K562 (cell line): Measurements from ENCODE around the gene CAB39. TPM values are rescaled to one million over a fixed set of nuclear protein-coding genes. Genes with fewer than 3 reads are reported as not detected.

Experiments used
- ATAC-seq: fragments of 200-7000 bp; cut with Tn5 transposase; 3 replicates; pipeline ENCODE4 v1.9.1; 2020; ENCODE audit warnings: moderate library complexity
- BruUV-seq: library from RNA; stranded (reverse); fragments of 400-500 nt; replicated peaks from 2 replicates; lab custom pipeline; 2021; lab: Mats Ljungman, UMichigan
- CTCF ChIA-PET: fragments of 300-600 bp; formaldehyde crosslinking; extraction: SDS; loops from one replicate; lab custom pipeline; 2021; ENCODE audit warnings: low intra/inter-chr PET ratio; lab: Yijun Ruan, JAX
- POLR2A ChIA-PET: fragments of 300-600, 350-650 bp; sonication (Branson Sonifier 250); formaldehyde crosslinking; extraction: SDS; loops from one replicate; lab custom pipeline; 2021; ENCODE audit warnings: antibody characterized with exemption, inconsistent platforms; lab: Yijun Ruan, JAX
- DNase-seq, 4 experiments: peaks; one replicate each; pipeline versions ENCODE4 v3.0.0 to v3.0.0-alpha.2; 2011 to 2018; ENCODE audit warnings: low spot score in 3 of 4, mixed read lengths in 3 of 4; ENCODE audit errors: extremely low read depth in 1 of 4
- FAIRE-seq: peaks from 2 replicates; lab custom pipeline; 2011; peaks lifted over from hg19 to GRCh38; lab: Jason Lieb, UNC
- H2AFZ ChIP-seq: 2 replicates; pipeline ENCODE4 v1.6.0; 2011; ENCODE audit warnings: low read depth, low read length, control low read depth, inconsistent platforms
- H3K27ac ChIP-seq: fragments of 200-600 bp; 3 replicates; pipeline ENCODE4 v1.8.0; 2011; ENCODE audit warnings: low read depth, mild to moderate bottlenecking, control low read depth, inconsistent platforms, low read length, moderate library complexity, mixed read lengths; ENCODE audit errors: extremely low read depth
- H3K27me3 ChIP-seq, 2 experiments: fragments of 300-600 bp in 1 of 2; 2 replicates in 1 of 2; 3 replicates in 1 of 2; pipeline versions ENCODE4 v1.6.0 to v1.8.0; 2011; ENCODE audit warnings: inconsistent platforms in 2 of 2, low read length in 2 of 2, mild to moderate bottlenecking in 1 of 2, mixed read lengths in 1 of 2, moderate library complexity in 1 of 2; ENCODE audit not compliant: control insufficient read depth in 2 of 2, insufficient read depth in 2 of 2
- H3K36me3 ChIP-seq: fragments of 300-600 bp; 3 replicates; pipeline ENCODE4 v1.8.0; 2011; ENCODE audit warnings: mild to moderate bottlenecking, low read length, inconsistent platforms; ENCODE audit not compliant: control insufficient read depth, insufficient read depth
- H3K4me1 ChIP-seq, 2 experiments: fragments of 200-600 bp in 1 of 2; replicated peaks in 1 of 2; 2 replicates in 1 of 2; 3 replicates in 1 of 2; pipeline versions ENCODE4 v1.5.1 to v1.8.0; 2011; ENCODE audit warnings: inconsistent platforms in 2 of 2, low read length in 2 of 2, mild to moderate bottlenecking in 1 of 2, mixed read lengths in 1 of 2, moderate library complexity in 1 of 2; ENCODE audit not compliant: control insufficient read depth in 2 of 2, insufficient read depth in 2 of 2
- H3K4me2 ChIP-seq: 2 replicates; pipeline ENCODE4 v1.6.1; 2011; ENCODE audit warnings: low read length, control low read depth, inconsistent platforms, mixed read lengths; ENCODE audit not compliant: insufficient read depth
- H3K4me3 ChIP-seq: fragments of 200-600 bp; sonication (generic), shearing (Covaris generic); 2 replicates; pipeline ENCODE4 v1.5.1; 2016; ENCODE audit warnings: control low read depth, inconsistent platforms
- H3K79me2 ChIP-seq: fragments of 200-600 bp; 3 replicates; pipeline ENCODE4 v1.8.0; 2011; ENCODE audit warnings: low read length, inconsistent platforms; ENCODE audit not compliant: control insufficient read depth, insufficient read depth
- H3K9ac ChIP-seq, 2 experiments: 2 replicates each; pipeline versions ENCODE4 v1.6.0 to v1.6.1; 2011; ENCODE audit warnings: low read depth in 2 of 2, low read length in 2 of 2, control low read depth in 1 of 2, inconsistent platforms in 1 of 2, mild to moderate bottlenecking in 1 of 2, mixed read lengths in 1 of 2; ENCODE audit not compliant: insufficient read depth in 1 of 2
- H3K9me1 ChIP-seq: one replicate; pipeline ENCODE4 v1.6.0; 2011; ENCODE audit warnings: inconsistent platforms, mild to moderate bottlenecking, low read length, moderate library complexity; ENCODE audit not compliant: control insufficient read depth, insufficient read depth
- H3K9me3 ChIP-seq: replicated peaks from 2 replicates; pipeline ENCODE4 v1.5.1; 2011; ENCODE audit warnings: low read depth, low read length, inconsistent platforms; ENCODE audit not compliant: control insufficient read depth, insufficient read depth
- H4K20me1 ChIP-seq: replicated peaks from 2 replicates; pipeline ENCODE4 v1.6.1; 2011; ENCODE audit warnings: low read length, inconsistent platforms, mixed read lengths; ENCODE audit not compliant: control insufficient read depth, insufficient read depth
- ARID3B ChIP-seq: fragments of 250-450 bp; sonication (Bioruptor Pico); IDR thresholded peaks from 2 replicates; pipeline ENCODE4 v1.4.0; 2020; ENCODE audit warnings: borderline replicate concordance
- ASH1L ChIP-seq: fragments of 450-650 bp; IDR thresholded peaks from 2 replicates; pipeline ENCODE4 v1.6.1; 2018; ENCODE audit warnings: borderline replicate concordance, mild to moderate bottlenecking, low read depth; ENCODE audit not compliant: partially characterized antibody
- CHD7 ChIP-seq: fragments of 200-600 bp; sonication (generic); IDR thresholded peaks from one replicate; pipeline ENCODE4 v1.6.1; 2012; ENCODE audit warnings: mild to moderate bottlenecking, low read depth, low read length, inconsistent platforms
- DMBX1 ChIP-seq: fragments of 250-450 bp; sonication (Bioruptor Pico); IDR thresholded peaks from 2 replicates; pipeline ENCODE4 v1.8.0; 2022; ENCODE audit warnings: inconsistent platforms, mild to moderate bottlenecking, moderate library complexity, borderline replicate concordance
- NFXL1 ChIP-seq: fragments of 450-650 bp; formaldehyde crosslinking; IDR thresholded peaks from 2 replicates; pipeline ENCODE4 v1.4.0; 2021; ENCODE audit warnings: mild to moderate bottlenecking
- SMAD2 ChIP-seq: fragments of 150-350 bp; IDR thresholded peaks from 2 replicates; pipeline ENCODE4 v1.6.1; 2014; ENCODE audit warnings: low read depth, mild to moderate bottlenecking, low read length
- ZFP91 ChIP-seq: sonication (generic); formaldehyde crosslinking; IDR thresholded peaks from 2 replicates; pipeline ENCODE4 v1.8.0; 2022; ENCODE audit warnings: mild to moderate bottlenecking, missing genetic modification reagents
- ZNF75A ChIP-seq: fragments of 450-650 bp; formaldehyde crosslinking; IDR thresholded peaks from 2 replicates; pipeline ENCODE4 v1.4.0; 2020; ENCODE audit warnings: mild to moderate bottlenecking
- WGBS: fragments of 100-300 bp; shearing (Covaris generic); methylation state at CpG from one replicate; pipeline ENCODE4 v1.1.6; 2016; ENCODE audit warnings: low coverage, mixed read lengths; ENCODE audit not compliant: insufficient coverage; ENCODE audit errors: missing lambda C conversion rate; 5-methylcytosine and 5-hydroxymethylcytosine counted together
- in situ Hi-C: fragments of 300-500 bp; cut with MboI; formaldehyde crosslinking; loops from 4 replicates; pipeline ENCODE4 v1.15.0; 2018; ENCODE audit warnings: inconsistent platforms, mixed read lengths
- intact Hi-C: fragments of 100-400 bp; cut with micrococcal nuclease; formaldehyde crosslinking; loops from 2 replicates; pipeline ENCODE4 v1.14.2; 2022
- polyA plus RNA-seq, 8 experiments: library from polyadenylated mRNA; depleted of rRNA in 4 of 8; stranded (reverse) in 5 of 8; unstranded in 3 of 8; fragments of >200 nt; fragmentation: Nextera tagmentation in 2 of 8; fragmentation: Illumina TruSeq in 1 of 8; extraction: Ambion mirVana in 2 of 8; extraction: Trizol in 1 of 8; gene quantifications; 2 replicates each; pipeline versions ENCODE4 v1.2.1 to v1.2.3, GENCODE V29; 2011 to 2014; ENCODE audit warnings: inconsistent platforms in 1 of 8, missing spikeins in 1 of 8
- total RNA-seq, 7 experiments: library from RNA; depleted of rRNA in 6 of 7; stranded (reverse); fragments of >200 nt in 6 of 7; fragmentation: Illumina TruSeq in 2 of 7; extraction: Trizol in 2 of 7; gene quantifications; 2 replicates each; pipeline versions ENCODE4 v1.2.1 to v1.2.3, GENCODE V29; 2011 to 2021; ENCODE audit warnings: low replicate concordance in 1 of 7

Gene CAB39
- total and polyA plus RNA-seq, 9 of the 15 experiments (the other 6 are each of a cell fraction or from before 2014, with no cell fraction given), result 27.2 to 94.4 (median 70.1) TPM

GRCh38 chr2:230842473-230842872 is 129.8 kb downstream of the CAB39 start:
- WGBS, result 0% methylated on average over 4 of the region's 6 CpGs
- no TSS peak for BruUV-seq
- DNase-seq, result no peak
- H3K4me3 ChIP-seq, result no peak overlapping the region
- FAIRE-seq, result no peak
- no peaks in the 10 kb centered on the region for H3K9me3 ChIP-seq
- POLR2A ChIA-PET, result interaction anchor here (0.8 kb wide), 1 partner anchor 15 kb away, joined by 3 read pairs; no protein-coding TSS in a partner anchor
- intact Hi-C loops (no loop called here), in situ Hi-C loops (no loop called here)
- no peak overlapping the region for H3K4me2 ChIP-seq
- no peak overlapping the region for H3K27ac ChIP-seq
- H3K79me2 ChIP-seq, result no peaks in the 10 kb centered on the region
- no peaks in the 10 kb centered on the region for H3K36me3 ChIP-seq
- H4K20me1 ChIP-seq, result no peaks in the 10 kb centered on the region
- H3K9ac ChIP-seq, result no peak overlapping the region
- H3K4me1 ChIP-seq, result peaks cover 0 to under 1% of the 10 kb centered on the region in 2 experiments; a peak in 1 of 5 replicates
- H3K9me1 ChIP-seq, result no peaks in the 10 kb centered on the region
- no peak overlapping the region for H2AFZ ChIP-seq
- H3K27me3 ChIP-seq, result peaks cover 6 to 26% of the 10 kb centered on the region in 2 experiments; a peak in 4 of 5 replicates
- CTCF ChIA-PET, result no interaction called here
- no peak for ATAC-seq
- TF ChIP-seq NFXL1 (CRISPR knock-in tag), result no peak
- no peak for TF ChIP-seq ZFP91 (CRISPR knock-in tag)
- no peak for TF ChIP-seq ZNF75A (CRISPR knock-in tag)
- no peak for TF ChIP-seq ASH1L
- no peak for TF ChIP-seq CHD7
- no peak for TF ChIP-seq SMAD2
- no peak for TF ChIP-seq DMBX1 (CRISPR knock-in tag)
- no peak for TF ChIP-seq ARID3B
